ENCODE results near the gene C1QTNF6. TPM values are rescaled to one million over a fixed set of nuclear protein-coding genes. Genes with fewer than 3 reads are reported as not detected.

C1QTNF6 gene
- total and polyA plus RNA-seq, 2 of the 8 experiments (the other 6 are each of a cell fraction or from before 2014, with no cell fraction given): 3.1 to 6.5 TPM

DNA sequence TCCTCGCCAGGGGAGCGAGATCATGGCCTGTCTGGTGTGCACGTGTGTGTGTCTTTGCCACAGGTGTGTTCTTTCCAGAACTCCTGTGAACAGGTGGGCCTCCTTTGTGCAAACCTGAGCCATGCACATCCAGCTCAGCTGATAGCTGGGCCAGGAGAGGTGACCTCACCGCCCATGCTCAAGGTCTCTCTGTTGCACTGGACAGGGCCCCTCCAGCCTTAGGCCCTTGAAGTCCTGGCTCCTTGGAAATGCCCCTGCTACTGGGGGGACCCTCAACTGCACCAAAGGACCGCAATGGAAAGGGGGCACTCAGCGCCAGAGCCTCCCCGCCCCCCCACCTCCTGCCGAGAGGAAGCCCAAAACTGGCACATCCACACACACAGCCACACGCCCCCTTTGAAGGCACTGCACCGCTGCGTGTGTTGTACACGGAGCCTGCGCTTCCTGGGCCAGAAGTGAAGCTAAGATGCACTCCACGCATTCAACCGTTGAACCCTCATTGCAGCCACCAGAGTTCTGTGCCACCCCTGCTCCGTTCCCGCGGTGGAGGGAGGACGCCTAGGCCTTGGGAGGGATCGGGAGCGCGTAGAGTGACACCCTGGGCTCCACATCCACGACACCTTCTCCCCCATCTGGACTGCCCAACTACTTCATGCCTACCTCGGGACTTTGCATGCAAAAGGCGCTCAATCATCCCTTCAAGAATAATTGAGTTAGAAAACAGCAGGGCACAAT is 21.9 kb downstream of the C1QTNF6 start:
- no peak overlapping the region for H2AK5ac ChIP-seq (ENCODE audit: low read depth, low read length)
- H3K4ac ChIP-seq (replicated peaks; ENCODE audit: insufficient read length, low read depth, low read length): no peak overlapping the region
- FAIRE-seq (no peak), DNase-seq (ENCODE audit: low read depth in 1 of 2, low spot score in 2 of 2) (no peak)
- peak overlapping the region; percentile 85 for H2BK5ac ChIP-seq (ENCODE audit: low read depth, low read length)
- H2AFZ ChIP-seq (ENCODE audit: low read length): peak overlapping the region; percentile 78; the same call in 1 of the 2 replicates
- peak overlapping the region in 1 of 2 experiments; percentile 66; a peak in 2 of 4 replicates for H3K4me2 ChIP-seq (ENCODE audit: insufficient read depth in 1 of 2, low read depth in 2 of 2, low read length in 2 of 2)
- no peaks in the 10 kb centered on the region for H3K79me2 ChIP-seq (ENCODE audit: control insufficient read depth in 1 of 2, insufficient read depth in 2 of 2, low read length in 2 of 2)
- ChIA-PET CTCF (ENCODE audit: partially characterized antibody) (interaction anchor here (0.6 to 7.9 kb wide), 26 partner anchors 9 to 289 kb away, joined by 3 to 77 read pairs (median 5); partner anchors contain the start of genes IL2RB and RAC2), POLR2A (ENCODE audit: partially characterized antibody) (interaction anchor here (1.3 to 2.1 kb wide), 3 partner anchors 9 to 32 kb away, joined by 4 to 8 read pairs (median 4); partner anchors contain the start of gene C1QTNF6)
- H3K23me2 ChIP-seq (ENCODE audit: low read depth, low read length): no peaks in the 10 kb centered on the region
- peaks cover 4 to 5% of the 10 kb centered on the region in 2 experiments; a peak in 2 of 4 replicates for H3K9me3 ChIP-seq (ENCODE audit: insufficient read depth in 2 of 2, low read depth in 1 of 2, low read length in 1 of 2)
- H4K20me1 ChIP-seq (replicated peaks in 1 of 2; ENCODE audit: control insufficient read depth in 1 of 2, insufficient read depth in 2 of 2, low read length in 2 of 2): no peaks in the 10 kb centered on the region
- H3K4me1 ChIP-seq (replicated peaks in 1 of 4; ENCODE audit: control insufficient read depth in 3 of 4, insufficient read depth in 4 of 4, low read length in 3 of 4): peaks cover 0 to 9% (median 2%) of the 10 kb centered on the region in 4 experiments; a peak in 3 of 7 replicates
- no peak overlapping the region for H4K91ac ChIP-seq (replicated peaks; ENCODE audit: insufficient read length, low read length)
- H3K18ac ChIP-seq (ENCODE audit: extremely low read depth, low read length): peak overlapping the region; percentile 24; the same call in 1 of the 2 replicates
- H3K36me3 ChIP-seq (ENCODE audit: control insufficient read depth in 2 of 4, insufficient read depth in 4 of 4, low read length in 3 of 4): no peaks in the 10 kb centered on the region
- H2BK12ac ChIP-seq (ENCODE audit: low read depth, low read length): peak overlapping the region; percentile 93; the same call in 1 of the 2 replicates
- no peak overlapping the region for H3K27ac ChIP-seq (ENCODE audit: low read depth, low read length)
- H3K79me1 ChIP-seq (ENCODE audit: low read depth, low read length): no peaks in the 10 kb centered on the region
- no peak overlapping the region for H3K14ac ChIP-seq (ENCODE audit: insufficient read length)
- no peak overlapping the region for H2BK120ac ChIP-seq (replicated peaks; ENCODE audit: low read depth, low read length)
- H3K9ac ChIP-seq (replicated peaks in 1 of 4; ENCODE audit: extremely low read depth in 1 of 4, low read depth in 3 of 4, low read length in 3 of 4): no peak overlapping the region
- H2BK20ac ChIP-seq (ENCODE audit: low read length): 0 out of 2 replicates have a peak overlapping the region, but pooled peaks have one; percentile 57
- no peak overlapping the region for H4K5ac ChIP-seq (ENCODE audit: insufficient read length, low read depth, low read length)
- 73% methylated on average over 24 of the region's 25 CpGs; no CpG with 5 or more reads in 1 of the 2 experiments for WGBS, 2 experiments (ENCODE audit: extremely low coverage in 1 of 2, insufficient coverage in 1 of 2, insufficient read length in 1 of 2, insufficient replicate concordance in 2 of 2, low coverage in 1 of 2, low lambda C conversion rate in 2 of 2, missing lambda C conversion rate in 1 of 2)
- no peak overlapping the region for H3K4me3 ChIP-seq (ENCODE audit: extremely low read depth in 1 of 4, insufficient read depth in 2 of 4, low read depth in 3 of 4, low read length in 4 of 4)
- H2BK15ac ChIP-seq (ENCODE audit: low read length): no peak overlapping the region; the same call in 1 of the 2 replicates
- no peak overlapping the region for H4K8ac ChIP-seq (ENCODE audit: extremely low read depth, insufficient read depth, low read length)
- H3K56ac ChIP-seq (replicated peaks; ENCODE audit: insufficient read length, low read depth, low read length): no peak overlapping the region
- H3K23ac ChIP-seq (ENCODE audit: insufficient read length): no peak overlapping the region
- no peaks in the 10 kb centered on the region; a peak in 2 of 7 replicates for H3K27me3 ChIP-seq (replicated peaks in 1 of 4; ENCODE audit: control insufficient read depth in 3 of 4, extremely low read depth in 1 of 4, insufficient read depth in 3 of 4, low read length in 3 of 4)
- no peak for TF ChIP-seq RBBP5 (IDR thresholded peaks at IDR 0.05; ENCODE audit: borderline replicate concordance, low read depth, low read length)
- TF ChIP-seq MAFK (IDR thresholded peaks at IDR 0.05; ENCODE audit: low read depth, low read length): no peak

Measured in H1 (cell line).